ENCODE data around the gene BAG2. TPM values are rescaled to one million over a fixed set of nuclear protein-coding genes. Genes with fewer than 3 reads are reported as not detected.

The BAG2 gene
- total and polyA plus RNA-seq, 2 of the 4 experiments (the other 2 are of a cell fraction), result 8.1 to 10.0 TPM

- Histone ChIP-seq H3K27ac (ENCODE audit: insufficient read depth, low read length) (no peak overlapping the region), H4K8ac (ENCODE audit: low read depth in 2 of 2, low read length in 2 of 2) (peak overlapping the region in 1 of 2 experiments; percentile 0; a peak in 1 of 4 replicates), H2BK5ac (ENCODE audit: low read depth, low read length, poor library complexity, severe bottlenecking) (no peak overlapping the region), H3K18ac (ENCODE audit: low read depth, low read length) (no peak overlapping the region), H2BK20ac (ENCODE audit: low read depth, low read length) (no peak overlapping the region), H3K4ac (ENCODE audit: low read depth, low read length) (no peak overlapping the region), H4K20me1 (ENCODE audit: insufficient read depth, low read length) (peaks cover 53% of the 10 kb centered on the region), H2BK120ac (ENCODE audit: low read depth, low read length) (no peak overlapping the region), H3K9ac (ENCODE audit: low read depth, low read length) (no peak overlapping the region), H3K4me2 (ENCODE audit: low read depth, low read length) (no peak overlapping the region), H4K91ac (ENCODE audit: insufficient read depth, low read depth, low read length) (no peak overlapping the region), H3K4me1 (ENCODE audit: control insufficient read depth, insufficient read depth, low read length) (peaks cover 20% of the 10 kb centered on the region), H3K36me3 (ENCODE audit: control insufficient read depth, insufficient read depth, low read length) (peaks cover 9% of the 10 kb centered on the region), H3K9me1 (ENCODE audit: insufficient read depth, low read length) (peaks cover 19% of the 10 kb centered on the region), H3K9me3 (ENCODE audit: control insufficient read depth, insufficient read depth, low read length) (no peaks in the 10 kb centered on the region), H2AK5ac (ENCODE audit: low read depth, low read length) (no peak overlapping the region), H3K23ac (ENCODE audit: low read depth, low read length) (peak overlapping the region; percentile 16; the same call in 1 of the 2 replicates), H3K14ac (replicated peaks; ENCODE audit: low read depth, low read length) (no peak overlapping the region), H2AK9ac (replicated peaks; ENCODE audit: low read depth, low read length, poor library complexity) (no peak overlapping the region), H2AFZ (replicated peaks; ENCODE audit: low read length, poor library complexity) (no peak overlapping the region), H3K4me3 (ENCODE audit: insufficient read depth, low read depth, low read length) (no peak overlapping the region), H3K56ac (ENCODE audit: extremely low read depth, insufficient read depth, low read length) (no peak overlapping the region), H4K5ac (ENCODE audit: low read depth, low read length) (peak overlapping the region; percentile 37; the same call in 1 of the 2 replicates), H3K27me3 (ENCODE audit: control insufficient read depth, insufficient read depth, low read length) (no peaks in the 10 kb centered on the region), H3K79me1 (ENCODE audit: low read depth in 1 of 2, low read length in 2 of 2) (peaks cover 36 to 88% of the 10 kb centered on the region in 2 experiments), H2BK15ac (ENCODE audit: low read depth, low read length) (no peak overlapping the region)
- ATAC-seq (ENCODE audit: low read depth) (no peak), DNase-seq (no peak)
- in situ Hi-C loops (cut with MboI; ENCODE audit: low sequenced_read_pairs) (no loop called here), intact Hi-C loops (cut with micrococcal nuclease) (no loop called here), dilution Hi-C loops (cut with HindIII; ENCODE audit: low sequenced_read_pairs, unreplicated experiment) (no loop called here)
- 100% methylated on average over 2 of the region's 5 CpGs; no CpG with 5 or more reads in 1 of the 2 experiments for WGBS, 2 experiments (ENCODE audit: extremely low coverage in 2 of 2, insufficient read length in 1 of 2)
- TF ChIP-seq MXI1 (IDR thresholded peaks at IDR 0.05; ENCODE audit: borderline replicate concordance, low read depth, low read length), result no peak
- TF ChIP-seq BHLHE40 (IDR thresholded peaks at IDR 0.05; ENCODE audit: low read depth, low read length), result no peak
- no peak for TF ChIP-seq RFX5 (IDR thresholded peaks at IDR 0.05; ENCODE audit: low read depth, low read length)
- TF ChIP-seq SMC3 (IDR thresholded peaks at IDR 0.05; ENCODE audit: low read depth, low read length), result no peak
- TF ChIP-seq RCOR1 (IDR thresholded peaks at IDR 0.05; ENCODE audit: insufficient replicate concordance, low read length), result no peak
- TF ChIP-seq POLR2A (IDR thresholded peaks at IDR 0.05; ENCODE audit: low read depth, low read length), result no peak
- no peak for TF ChIP-seq MAZ (IDR thresholded peaks at IDR 0.05; ENCODE audit: borderline replicate concordance, low read depth, low read length)
- no peak for TF ChIP-seq CTCF (conservative IDR thresholded peaks at IDR 0.05; ENCODE audit: low read depth, low read length)
- TF ChIP-seq, protein P1, sequence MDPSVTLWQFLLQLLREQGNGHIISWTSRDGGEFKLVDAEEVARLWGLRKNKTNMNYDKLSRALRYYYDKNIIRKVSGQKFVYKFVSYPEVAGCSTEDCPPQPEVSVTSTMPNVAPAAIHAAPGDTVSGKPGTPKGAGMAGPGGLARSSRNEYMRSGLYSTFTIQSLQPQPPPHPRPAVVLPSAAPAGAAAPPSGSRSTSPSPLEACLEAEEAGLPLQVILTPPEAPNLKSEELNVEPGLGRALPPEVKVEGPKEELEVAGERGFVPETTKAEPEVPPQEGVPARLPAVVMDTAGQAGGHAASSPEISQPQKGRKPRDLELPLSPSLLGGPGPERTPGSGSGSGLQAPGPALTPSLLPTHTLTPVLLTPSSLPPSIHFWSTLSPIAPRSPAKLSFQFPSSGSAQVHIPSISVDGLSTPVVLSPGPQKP (IDR thresholded peaks at IDR 0.05; ENCODE audit: borderline replicate concordance, low read depth, low read length), result no peak
- TF ChIP-seq NFE2L2 (IDR thresholded peaks at IDR 0.05; ENCODE audit: low read depth, low read length), result no peak
- TF ChIP-seq MAFK (IDR thresholded peaks at IDR 0.05; ENCODE audit: low read depth, low read length), result no peak
- no peak for TF ChIP-seq CEBPB (IDR thresholded peaks at IDR 0.05; ENCODE audit: low read depth, low read length)
- TF ChIP-seq RAD21 (IDR thresholded peaks at IDR 0.05; ENCODE audit: low read length), result no peak
- TF ChIP-seq FOS (IDR thresholded peaks at IDR 0.05; ENCODE audit: low read depth, low read length), result no peak
- TF ChIP-seq USF2 (IDR thresholded peaks at IDR 0.05; ENCODE audit: low read depth, low read length), result no peak
- TF ChIP-seq CHD1 (IDR thresholded peaks at IDR 0.05; ENCODE audit: low read depth, low read length), result no peak
- ChIA-PET CTCF (no interaction called here), POLR2A (ENCODE audit: unreplicated experiment) (no interaction called here)
- no TSS peak for BruUV-seq (replicated peaks)
These were observed 37.9 kb downstream of the BAG2 start for GRCh38 chr6:57210060-57210459.
